Loucy (cell line): ENCODE measurements around the gene CDH2.

ENCODE experiments used
- H2AFZ ChIP-seq: fragments of 200-600 bp; sonication (generic); 2 replicates; pipeline ENCODE4 v1.6.0; 2016; ENCODE audit warnings: antibody characterized with exemption, mild to moderate bottlenecking, low read length, moderate library complexity
- H3F3A ChIP-seq: fragments of 200-600 bp; 2 replicates; pipeline ENCODE4 v1.6.0; 2016; ENCODE audit warnings: antibody characterized with exemption, low read depth, mild to moderate bottlenecking
- H3K27me3 ChIP-seq: fragments of 200-600 bp; sonication (generic); 2 replicates; pipeline ENCODE4 v1.6.1; 2014; ENCODE audit warnings: low read length, mild to moderate bottlenecking; ENCODE audit not compliant: insufficient read depth, poor library complexity, severe bottlenecking
- H3K36me3 ChIP-seq: fragments of 200-600 bp; sonication (generic); 2 replicates; pipeline ENCODE4 v1.6.1; 2016; ENCODE audit warnings: low read length; ENCODE audit not compliant: insufficient read depth
- H3K4me1 ChIP-seq: fragments of 200-600 bp; sonication (generic); 2 replicates; pipeline ENCODE4 v1.5.1; 2014; ENCODE audit warnings: low read length, mild to moderate bottlenecking; ENCODE audit not compliant: insufficient read depth, poor library complexity, severe bottlenecking
- H3K4me2 ChIP-seq: fragments of 200-600 bp; sonication (generic); 2 replicates; pipeline ENCODE4 v1.6.0; 2014; ENCODE audit warnings: antibody characterized with exemption, low read length, low read depth, mild to moderate bottlenecking; ENCODE audit not compliant: poor library complexity, severe bottlenecking
- H3K4me3 ChIP-seq: fragments of 200-600 bp; sonication (generic); 2 replicates; pipeline ENCODE4 v1.5.1; 2014; ENCODE audit warnings: low read length, mild to moderate bottlenecking, mixed read lengths; ENCODE audit not compliant: poor library complexity, severe bottlenecking
- H3K79me2 ChIP-seq: fragments of 200-600 bp; sonication (generic); 2 replicates; pipeline ENCODE4 v1.6.1; 2014; ENCODE audit warnings: low read length; ENCODE audit not compliant: insufficient read depth
- H3K9ac ChIP-seq: fragments of 200-600 bp; sonication (generic); 2 replicates; pipeline ENCODE4 v1.6.0; 2014; ENCODE audit warnings: mild to moderate bottlenecking, low read depth, low read length, moderate library complexity; ENCODE audit not compliant: poor library complexity, severe bottlenecking
- H3K9me2 ChIP-seq: fragments of 200-600 bp; sonication (generic); replicated peaks from 2 replicates; pipeline ENCODE4 v1.6.1; 2016; ENCODE audit warnings: low read depth, low read length, mixed read lengths
- H3K9me3 ChIP-seq: fragments of 200-600 bp; sonication (generic); 2 replicates; pipeline ENCODE4 v1.6.1; 2014; ENCODE audit warnings: mild to moderate bottlenecking, antibody characterized with exemption, low read length, low read depth; ENCODE audit not compliant: insufficient read depth
- H4K20me1 ChIP-seq: fragments of 200-600 bp; sonication (generic); 2 replicates; pipeline ENCODE4 v1.6.0; 2014; ENCODE audit warnings: antibody characterized with exemption, low read length, mild to moderate bottlenecking; ENCODE audit not compliant: insufficient read depth, poor library complexity, severe bottlenecking
- CTCF ChIP-seq: fragments of 200-600 bp; sonication (generic); conservative IDR thresholded peaks from 2 replicates; pipeline ENCODE4 v1.5.1; 2014; ENCODE audit warnings: mild to moderate bottlenecking, antibody characterized with exemption, low read length
- EZH2phosphoT487 ChIP-seq: fragments of 200-600 bp; IDR thresholded peaks from 2 replicates; pipeline ENCODE4 v1.6.1; 2018; ENCODE audit warnings: antibody characterized with exemption, mild to moderate bottlenecking, moderate library complexity, borderline replicate concordance

CDH2 gene

GRCh38 chr18:28062443-28062842 lies 114.5 kb downstream of the CDH2 start:
- H3K36me3 ChIP-seq: no peaks in the 10 kb centered on the region
- H3K9me3 ChIP-seq: peaks cover 3% of the 10 kb centered on the region; the same call in 1 of the 2 replicates
- no peak overlapping the region for H2AFZ ChIP-seq
- no peaks in the 10 kb centered on the region for H3K9me2 ChIP-seq
- no peaks in the 10 kb centered on the region for H4K20me1 ChIP-seq
- no peaks in the 10 kb centered on the region for H3F3A ChIP-seq
- no peak for TF ChIP-seq EZH2phosphoT487
- TF ChIP-seq CTCF: no peak
- H3K9ac ChIP-seq: no peak overlapping the region
- H3K27me3 ChIP-seq: no peaks in the 10 kb centered on the region
- no peak overlapping the region for H3K4me2 ChIP-seq
- no peak overlapping the region for H3K4me3 ChIP-seq
- H3K4me1 ChIP-seq: peaks cover 9% of the 10 kb centered on the region
- H3K79me2 ChIP-seq: no peaks in the 10 kb centered on the region

GRCh38 chr18:28059861-28060260 lies 117.1 kb downstream of the CDH2 start:
- H2AFZ ChIP-seq: no peak overlapping the region

GRCh38 chr18:28050545-28050944 lies 126.4 kb downstream of the CDH2 start:
- H3K9ac ChIP-seq: no peak overlapping the region
- peaks cover 3% of the 10 kb centered on the region for H4K20me1 ChIP-seq
- no peak overlapping the region for H3K4me3 ChIP-seq
- no peaks in the 10 kb centered on the region for H3K9me2 ChIP-seq
- H3K4me1 ChIP-seq: peaks cover 5% of the 10 kb centered on the region
- H3K4me2 ChIP-seq: no peak overlapping the region
- no peaks in the 10 kb centered on the region for H3F3A ChIP-seq
- no peaks in the 10 kb centered on the region for H3K36me3 ChIP-seq
- H3K9me3 ChIP-seq: no peaks in the 10 kb centered on the region
- H3K27me3 ChIP-seq: no peaks in the 10 kb centered on the region
- H3K79me2 ChIP-seq: no peaks in the 10 kb centered on the region
- TF ChIP-seq EZH2phosphoT487 (no peak), CTCF (no peak)
- no peak overlapping the region for H2AFZ ChIP-seq

More at GRCh38 chr18:28059861-28060260, 117.1 kb downstream of the CDH2 start:
- no peaks in the 10 kb centered on the region for H3K27me3 ChIP-seq
- H3F3A ChIP-seq: no peaks in the 10 kb centered on the region
- H3K4me3 ChIP-seq: no peak overlapping the region
- H3K79me2 ChIP-seq: no peaks in the 10 kb centered on the region
- peaks cover 3% of the 10 kb centered on the region for H4K20me1 ChIP-seq
- H3K4me2 ChIP-seq: no peak overlapping the region
- H3K9ac ChIP-seq: no peak overlapping the region
- no peaks in the 10 kb centered on the region for H3K36me3 ChIP-seq
- no peak for TF ChIP-seq EZH2phosphoT487
- no peak for TF ChIP-seq CTCF
- no peaks in the 10 kb centered on the region for H3K9me3 ChIP-seq
- peaks cover 9% of the 10 kb centered on the region for H3K4me1 ChIP-seq
- no peaks in the 10 kb centered on the region for H3K9me2 ChIP-seq
